Measurements from ENCODE around the gene YPEL5.

- TF ChIP-seq CTCF (optimal IDR thresholded peaks at IDR 0.05 in 1 of 3, IDR thresholded peaks at IDR 0.05 in 1 of 3, conservative IDR thresholded peaks at IDR 0.05 in 1 of 3; ENCODE audit: extremely low read depth in 1 of 3, insufficient read depth in 2 of 3, low read length in 3 of 3): no peak
- TF ChIP-seq EZH2 (IDR thresholded peaks at IDR 0.05; ENCODE audit: low read length): no peak
Measured at GRCh38 chr2:30206461-30207430, 59.9 kb downstream of the YPEL5 start.

Measured in keratinocyte (primary cell).